Thymus (tissue), 11 donors: ENCODE measurements around the gene SYT13. TPM values are rescaled to one million over a fixed set of nuclear protein-coding genes. Genes with fewer than 3 reads are reported as not detected.
"Not testable (repeated sequence)": the region's sequence is repeated elsewhere in the genome, so short reads cannot be mapped to it uniquely, and the experiment has no call there.

Experiments used
- DNase-seq, 9 donors: peaks; one replicate each; pipeline ENCODE4 v3.0.0-alpha.2; 2013; ENCODE audit warnings: low spot score in 9 of 9, low read depth in 6 of 9, missing footprints in 1 of 9
- H3K27ac ChIP-seq, 2 donors: one replicate each; pipeline ENCODE4 v1.5.1; 2013; ENCODE audit warnings: control low read depth in 1 of 2, low read depth in 1 of 2, low read length in 1 of 2, mild to moderate bottlenecking in 1 of 2, moderate library complexity in 1 of 2
- H3K27me3 ChIP-seq, 2 donors: one replicate each; pipeline ENCODE4 v1.5.1; 2013; ENCODE audit warnings: low read length in 1 of 2; ENCODE audit not compliant: control insufficient read depth in 2 of 2, insufficient read depth in 1 of 2
- H3K36me3 ChIP-seq, 2 donors: one replicate each; pipeline ENCODE4 v1.5.1; 2013; ENCODE audit warnings: low read length in 1 of 2, mild to moderate bottlenecking in 1 of 2, moderate library complexity in 1 of 2; ENCODE audit not compliant: control insufficient read depth in 2 of 2, insufficient read depth in 2 of 2
- H3K4me1 ChIP-seq, 2 donors: one replicate each; pipeline ENCODE4 v1.5.1; 2013; ENCODE audit warnings: low read length in 2 of 2; ENCODE audit not compliant: control insufficient read depth in 2 of 2, insufficient read depth in 2 of 2
- H3K4me3 ChIP-seq, 2 donors: one replicate each; pipeline ENCODE4 v1.5.1; 2013; ENCODE audit warnings: low read length in 2 of 2, control low read depth in 1 of 2, mild to moderate bottlenecking in 1 of 2
- H3K9me3 ChIP-seq, 2 donors: one replicate each; pipeline ENCODE4 v1.5.1; 2013; ENCODE audit warnings: low read length in 1 of 2, mild to moderate bottlenecking in 1 of 2; ENCODE audit not compliant: control insufficient read depth in 2 of 2, insufficient read depth in 1 of 2
- WGBS: extraction: QIAGEN DNeasy Blood & Tissue Kit; methylation state at CpG from one replicate; pipeline ENCODE4 v1.1.7; 2013; 5-methylcytosine and 5-hydroxymethylcytosine counted together
- polyA plus RNA-seq: library from polyadenylated mRNA; stranded (reverse); fragments of 200-250 nt; gene quantifications from one replicate; pipeline ENCODE4 v1.2.3, GENCODE V29; 2013
- total RNA-seq: library from RNA; stranded (reverse); fragments of 120-200 nt; gene quantifications from one replicate; pipeline ENCODE4 v1.2.4, GENCODE V29; 2013
- donor health status: healthy.

Gene SYT13
- total and polyA plus RNA-seq, 2 donors = 0.14 to 0.25 TPM

DNA sequence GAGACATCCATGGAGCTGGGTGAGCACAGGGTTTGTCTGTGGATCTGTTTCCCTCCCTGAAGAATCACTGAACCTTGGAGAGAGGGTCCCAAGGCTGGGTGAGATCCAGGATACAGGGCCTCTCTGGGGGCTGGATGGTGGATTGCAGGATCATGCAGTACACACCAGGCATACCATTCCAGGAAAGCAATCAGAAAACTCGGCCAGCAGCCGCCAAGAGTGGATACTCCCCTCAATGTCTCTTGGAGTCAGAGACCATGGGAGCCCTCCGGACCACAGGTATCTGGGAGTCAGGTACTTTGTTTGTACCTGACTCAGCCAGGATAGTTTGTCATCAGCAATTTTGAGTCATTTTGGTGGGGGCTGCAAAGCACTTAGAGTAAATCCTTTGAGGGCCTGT lies 14.6 kb upstream of the SYT13 start:
- no peak for DNase-seq
- Histone ChIP-seq H3K9me3 (no peaks in the 10 kb centered on the region), H3K4me3 (no peak overlapping the region), H3K4me1 (no peaks in the 10 kb centered on the region), H3K36me3 (no peaks in the 10 kb centered on the region), H3K27ac (no peak overlapping the region), H3K27me3 (peaks cover 0 to 2% of the 10 kb centered on the region in 2 donors)
- WGBS = 99% methylated on average over 3 of the region's 3 CpGs

DNA sequence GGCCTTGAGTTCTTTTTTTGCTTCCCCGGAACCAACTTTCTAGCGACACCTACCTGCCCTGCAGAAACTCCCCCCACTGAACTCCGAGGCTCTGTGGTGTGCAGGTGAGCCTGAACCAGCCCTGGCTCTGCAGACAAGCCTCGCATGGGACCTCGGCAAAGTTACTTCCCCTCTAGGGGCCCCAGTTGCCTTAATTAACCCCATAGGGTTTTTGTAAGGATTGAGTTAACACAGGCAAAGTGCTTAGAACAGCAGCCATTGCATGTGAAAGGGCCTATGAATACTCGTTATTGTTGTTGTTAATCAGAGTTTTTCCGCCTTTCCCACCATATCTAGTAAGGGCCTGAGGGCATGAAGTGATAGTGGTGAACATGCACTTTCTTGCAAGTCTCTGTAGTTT lies 12.6 kb upstream of the SYT13 start:
- H3K9me3 ChIP-seq = no peaks in the 10 kb centered on the region
- H3K36me3 ChIP-seq = no peaks in the 10 kb centered on the region
- H3K4me1 ChIP-seq = no peaks in the 10 kb centered on the region
- H3K27me3 ChIP-seq = peaks cover 0 to 5% of the 10 kb centered on the region in 2 donors
- DNase-seq = no peak
- no peak overlapping the region for H3K4me3 ChIP-seq
- H3K27ac ChIP-seq = no peak overlapping the region
- 46% methylated on average over 7 of the region's 7 CpGs for WGBS

DNA sequence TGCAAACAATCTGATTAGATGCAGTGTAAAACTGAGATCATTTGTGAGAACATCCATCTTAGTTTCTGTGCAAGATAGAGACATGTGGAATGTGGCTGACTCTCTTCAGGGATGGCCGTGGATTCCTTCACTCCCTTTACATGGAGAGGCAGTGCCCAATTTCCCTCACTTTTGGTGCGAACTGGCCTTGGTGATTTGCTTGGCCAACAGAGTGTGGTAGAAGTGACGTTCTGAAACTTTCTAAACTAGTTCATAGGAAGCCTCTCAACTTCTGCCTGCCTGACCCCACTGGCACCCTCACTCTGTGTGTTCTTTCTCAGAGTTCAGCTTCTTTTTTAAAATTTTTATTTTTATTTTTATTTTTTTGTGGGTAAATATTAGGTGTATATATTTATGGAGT lies 9.9 kb upstream of the SYT13 start:
- Histone ChIP-seq H3K27me3 (peaks cover 0 to 14% of the 10 kb centered on the region in 2 donors), H3K9me3 (no peaks in the 10 kb centered on the region), H3K27ac (no peak overlapping the region), H3K36me3 (no peaks in the 10 kb centered on the region), H3K4me3 (no peak overlapping the region), H3K4me1 (no peaks in the 10 kb centered on the region)
- WGBS = 94% methylated on average over 3 of the region's 3 CpGs
- no peak for DNase-seq

DNA sequence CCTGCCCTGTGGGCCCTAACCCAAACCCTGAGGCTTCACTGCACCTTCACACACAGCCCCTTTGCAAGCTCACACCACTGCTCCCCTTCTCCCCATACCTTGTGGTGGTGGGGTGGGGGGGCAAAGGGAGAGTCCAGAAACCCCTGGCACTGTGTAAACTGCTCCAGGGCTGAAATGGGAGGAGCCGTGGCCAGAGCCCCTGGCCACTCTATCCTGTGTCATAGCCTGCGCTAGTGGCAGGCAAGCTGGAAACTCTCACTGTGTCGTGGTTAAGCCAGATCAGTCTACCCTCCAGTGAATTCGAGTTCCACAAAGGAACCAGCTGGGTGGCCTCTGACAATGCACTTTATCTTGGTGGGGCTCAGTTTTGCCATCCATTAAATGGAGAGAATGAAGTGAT lies 8.4 kb upstream of the SYT13 start:
- Histone ChIP-seq H3K36me3 (no peaks in the 10 kb centered on the region), H3K9me3 (no peaks in the 10 kb centered on the region), H3K27me3 (peaks cover 0 to 25% of the 10 kb centered on the region in 2 donors), H3K4me1 (no peaks in the 10 kb centered on the region), H3K4me3 (no peak overlapping the region), H3K27ac (no peak overlapping the region)
- WGBS = 75% methylated on average over 4 of the region's 4 CpGs
- no peak for DNase-seq

DNA sequence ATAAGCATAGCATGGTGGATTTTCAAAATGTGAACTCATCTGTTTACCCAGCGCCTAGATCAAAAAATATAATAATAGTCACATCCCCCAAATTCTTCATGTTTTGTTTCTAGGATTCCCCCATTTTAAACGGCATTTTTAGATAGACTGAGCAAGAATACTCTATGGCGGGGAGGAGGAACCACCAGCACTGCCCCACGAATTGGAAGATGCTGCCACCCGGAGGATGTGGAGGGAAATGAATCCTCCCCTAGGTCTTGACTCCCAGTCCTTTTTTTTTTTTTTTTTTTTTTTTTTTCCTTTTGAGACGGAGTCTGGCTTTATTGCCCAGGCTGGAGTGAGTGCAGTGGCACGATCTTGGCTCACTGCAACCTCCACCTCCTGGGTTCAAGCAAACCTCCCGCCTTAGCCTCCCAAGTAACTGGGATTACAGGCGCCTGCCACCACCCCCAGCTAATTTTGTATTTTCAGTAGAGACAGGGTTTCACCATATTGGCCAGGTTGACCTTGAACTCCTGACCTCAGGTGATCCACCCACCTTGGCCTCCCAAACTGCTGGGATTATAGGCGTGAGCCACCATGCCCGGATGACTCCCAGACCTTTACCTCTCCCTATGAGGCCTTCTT lies 7.5 kb upstream of the SYT13 start:
- not testable (repeated sequence) for H3K9me3 ChIP-seq, H3K4me1 ChIP-seq, H3K36me3 ChIP-seq, H3K4me3 ChIP-seq, H3K27ac ChIP-seq
- peaks cover 0 to 28% of the 10 kb centered on the region in 2 donors for H3K27me3 ChIP-seq
- WGBS = 27% methylated on average over 11 of the region's 11 CpGs
- peak; percentile 13 to 76 (median 34) for DNase-seq

DNA sequence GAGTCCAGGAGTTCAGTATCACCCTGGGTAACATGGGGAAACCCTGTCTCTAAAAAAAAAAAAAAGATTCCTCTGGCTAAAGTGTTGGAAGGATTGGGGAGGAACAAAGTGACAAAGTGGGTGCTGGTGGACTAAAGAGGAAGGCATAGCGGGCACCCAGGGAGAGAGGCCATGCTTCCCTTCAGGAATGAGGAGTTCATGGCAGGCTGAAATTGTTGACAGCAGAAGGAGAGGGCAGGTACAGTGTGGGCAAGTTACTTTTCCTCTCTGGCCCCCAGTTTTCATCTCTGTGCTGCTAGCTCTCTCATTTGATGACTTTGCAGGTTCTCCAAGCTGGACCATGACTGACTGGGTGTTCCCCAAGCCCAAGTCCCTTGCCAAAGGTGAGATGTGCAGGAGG lies 4.4 kb upstream of the SYT13 start:
- H3K4me3 ChIP-seq = no peak overlapping the region
- no peaks in the 10 kb centered on the region for H3K4me1 ChIP-seq
- no peaks in the 10 kb centered on the region for H3K36me3 ChIP-seq
- no peak for DNase-seq
- 95% methylated on average over 1 of the region's 1 CpG for WGBS
- H3K9me3 ChIP-seq = no peaks in the 10 kb centered on the region
- no peak overlapping the region for H3K27ac ChIP-seq
- peaks cover 10 to 57% of the 10 kb centered on the region in 2 donors for H3K27me3 ChIP-seq

DNA sequence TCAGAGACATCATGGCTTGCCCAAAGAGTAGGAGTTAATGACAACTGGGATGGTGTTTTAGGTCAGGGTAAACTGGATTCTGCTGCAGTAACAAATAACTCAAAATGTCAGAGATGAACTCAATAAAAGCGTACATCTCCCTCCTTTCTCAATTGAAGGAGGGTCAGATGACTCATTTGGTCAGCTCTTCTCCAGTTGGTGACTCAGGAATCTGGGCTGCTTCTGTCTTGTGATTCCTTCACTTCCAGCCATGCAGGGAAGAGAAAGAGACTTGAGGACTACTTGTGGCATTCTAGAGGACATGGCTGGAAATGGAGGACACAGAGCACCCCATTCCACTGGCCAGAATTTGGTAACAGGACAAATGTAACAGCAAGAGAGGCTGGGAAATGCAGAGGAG lies 3.2 kb upstream of the SYT13 start:
- 85% methylated on average over 1 of the region's 1 CpG for WGBS
- Histone ChIP-seq H3K4me1 (no peaks in the 10 kb centered on the region), H3K27ac (no peak overlapping the region), H3K27me3 (peaks cover 20 to 67% of the 10 kb centered on the region in 2 donors), H3K4me3 (no peak overlapping the region), H3K9me3 (no peaks in the 10 kb centered on the region), H3K36me3 (no peaks in the 10 kb centered on the region)
- DNase-seq = no peak

DNA sequence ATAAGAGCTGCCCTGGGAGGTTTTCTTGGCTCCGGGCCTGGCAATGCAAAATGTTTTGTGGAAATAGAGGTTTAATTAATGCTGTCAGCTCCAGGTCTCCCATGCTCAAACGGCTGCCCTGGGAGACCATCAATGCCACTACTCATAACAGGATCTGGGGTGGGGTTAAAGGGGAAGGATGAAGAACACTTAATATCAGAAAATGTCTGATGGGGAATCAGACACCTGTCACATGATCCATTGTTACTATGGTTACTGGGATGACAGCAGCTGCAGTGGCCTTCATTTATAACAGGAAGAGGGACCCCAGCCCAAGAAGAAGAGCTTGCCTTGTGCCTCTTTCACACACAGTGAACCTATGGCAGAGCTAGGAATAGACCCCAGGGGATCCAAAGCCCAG lies 2.2 kb upstream of the SYT13 start:
- no peaks in the 10 kb centered on the region for H3K4me1 ChIP-seq
- no peak overlapping the region for H3K4me3 ChIP-seq
- H3K27me3 ChIP-seq = peaks cover 20 to 71% of the 10 kb centered on the region in 2 donors
- H3K27ac ChIP-seq = no peak overlapping the region
- H3K9me3 ChIP-seq = no peaks in the 10 kb centered on the region
- no peak for DNase-seq
- no peaks in the 10 kb centered on the region for H3K36me3 ChIP-seq
- WGBS = 91% methylated on average over 2 of the region's 2 CpGs

DNA sequence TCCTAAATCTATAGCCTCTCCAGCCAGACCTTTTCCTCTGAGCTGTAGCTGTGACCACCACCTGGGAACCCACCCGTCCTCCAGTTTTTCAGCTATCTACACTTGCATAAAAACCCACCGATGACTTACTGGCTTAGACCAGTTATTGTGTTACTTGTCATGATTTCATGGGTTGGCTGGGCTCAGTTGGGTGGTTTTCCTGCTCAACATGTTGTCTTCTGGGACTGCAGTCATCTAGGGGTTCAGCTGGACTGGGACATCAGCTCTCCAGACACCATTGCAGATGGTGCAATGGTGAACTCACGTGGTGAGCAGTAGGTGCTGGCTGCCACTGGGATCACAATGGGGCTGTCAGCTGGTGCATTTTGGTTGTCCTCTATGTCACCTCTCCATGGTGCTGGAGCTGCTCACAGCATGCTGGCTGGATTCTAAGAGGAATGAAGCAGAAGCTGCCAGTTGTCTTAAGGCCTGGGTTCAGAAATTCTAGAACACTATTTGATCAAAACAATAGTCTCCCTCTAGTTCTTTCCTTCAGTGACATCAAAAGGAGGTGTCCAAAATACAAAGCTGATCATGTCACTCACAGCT lies 1.3 kb upstream of the SYT13 start:
- no peaks in the 10 kb centered on the region for H3K4me1 ChIP-seq
- 82% methylated on average over 3 of the region's 3 CpGs for WGBS
- DNase-seq = no peak
- H3K4me3 ChIP-seq = no peak overlapping the region
- H3K27ac ChIP-seq = no peak overlapping the region
- no peaks in the 10 kb centered on the region for H3K9me3 ChIP-seq
- H3K27me3 ChIP-seq = peaks cover 20 to 71% of the 10 kb centered on the region in 2 donors
- no peaks in the 10 kb centered on the region for H3K36me3 ChIP-seq
